Raji (cell line): Measurements from ENCODE around the gene LLGL1.

ENCODE experiments used
- POLR2A ChIP-seq: IDR thresholded peaks from 2 replicates; pipeline ENCODE4 v1.6.1; 2011; ENCODE audit warnings: low read depth, low read length, control low read depth; ENCODE audit not compliant: insufficient read depth

LLGL1 gene

GRCh38 chr17:18225121-18225641 lies at the start of gene LLGL1:
TSS of gene LLGL1 (plus strand) at chr17:18225635. CDS start at chr17:18225683, 48 bp downstream.
- peak; percentile 55 for TF ChIP-seq POLR2A

DNA sequence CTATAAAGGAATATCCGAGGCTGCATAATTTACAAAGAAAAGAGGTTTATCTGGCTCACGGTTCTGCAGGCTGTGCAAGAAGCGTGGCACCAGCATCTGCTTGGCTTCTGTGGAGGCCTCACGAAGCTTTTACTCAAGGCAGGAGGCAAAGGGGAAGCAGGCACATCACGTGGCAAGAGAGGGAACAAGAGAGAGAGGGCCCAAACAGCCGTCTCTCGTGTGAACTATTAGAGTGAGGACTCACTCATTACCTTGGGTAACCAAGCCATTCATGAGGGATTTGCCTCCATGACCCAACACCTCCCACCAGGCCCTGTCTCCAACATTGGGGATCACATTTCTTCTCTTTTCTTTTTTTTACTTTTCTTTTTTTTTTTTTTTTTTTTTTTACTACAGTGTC lies 49.3 kb upstream of the LLGL1 start:
- TF ChIP-seq POLR2A, result no peak

DNA sequence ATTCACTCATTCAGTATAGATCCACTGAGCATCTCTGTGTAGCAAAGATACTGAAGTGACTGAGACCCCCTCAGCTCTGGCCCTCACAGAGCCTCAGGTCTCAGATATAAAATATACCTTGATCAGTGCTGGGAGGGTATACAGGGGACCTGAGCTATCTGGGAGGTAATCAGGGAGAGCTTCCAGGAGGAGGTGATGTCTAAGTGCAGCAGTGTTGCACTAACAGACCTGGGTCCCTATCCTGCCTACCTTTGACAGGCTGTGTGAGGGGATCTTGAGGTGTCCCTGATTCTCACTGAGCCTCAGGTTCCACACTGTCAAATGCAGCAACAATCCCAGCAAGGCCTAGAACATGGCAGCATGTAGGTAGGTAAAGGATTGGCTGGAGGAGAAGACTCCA lies 48.3 kb upstream of the LLGL1 start:
- TF ChIP-seq POLR2A, result no peak

- no peak for TF ChIP-seq POLR2A
Measured at GRCh38 chr17:18177722-18178121, 47.7 kb upstream of the LLGL1 start.

- no peak for TF ChIP-seq POLR2A
Measured at GRCh38 chr17:18179196-18179595, 46.2 kb upstream of the LLGL1 start.

GRCh38 chr17:18179804-18180203 lies 45.6 kb upstream of the LLGL1 start:
- TF ChIP-seq POLR2A, result no peak

DNA sequence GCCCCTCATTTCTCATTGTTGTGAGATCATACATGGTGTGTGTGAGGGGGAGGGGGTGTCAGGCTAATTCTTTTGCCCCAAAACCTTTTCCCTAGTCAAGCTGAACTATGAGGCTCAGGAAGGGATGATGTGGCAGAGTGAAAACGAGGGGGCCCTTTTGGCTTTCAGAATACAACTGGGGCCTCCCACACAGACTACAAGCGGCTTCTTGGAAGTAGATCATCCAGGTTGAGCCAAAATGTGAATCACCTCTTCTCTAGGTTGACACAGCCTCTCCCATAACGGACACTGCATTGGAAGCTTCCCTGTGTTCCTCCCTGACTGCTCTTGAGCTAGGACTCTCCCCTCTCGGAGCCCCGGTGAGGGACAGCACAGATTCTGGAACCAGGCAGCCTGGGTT lies 44.1 kb upstream of the LLGL1 start:
- TF ChIP-seq POLR2A, result no peak

GRCh38 chr17:18182110-18182977 lies 43.1 kb upstream of the LLGL1 start:
- no peak for TF ChIP-seq POLR2A

DNA sequence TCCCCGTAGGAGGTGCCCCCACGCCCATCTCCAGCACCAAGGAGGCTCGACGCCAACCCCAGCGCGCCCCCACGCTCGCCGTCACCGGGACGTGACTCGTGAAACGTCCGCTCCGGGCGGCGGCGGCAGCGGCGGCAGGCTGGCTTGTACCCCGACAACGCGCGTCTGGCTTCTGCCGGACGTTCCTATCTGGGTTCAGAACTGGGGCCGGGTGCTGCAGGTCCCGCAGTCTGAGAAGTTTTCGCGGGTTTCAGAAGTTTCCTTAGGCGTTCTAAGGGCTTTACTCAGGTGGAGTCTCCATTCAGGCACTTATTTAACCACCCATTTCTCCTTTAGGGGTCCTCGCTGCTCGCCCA lies 42.5 kb upstream of the LLGL1 start:
- peak; percentile 13 for TF ChIP-seq POLR2A

DNA sequence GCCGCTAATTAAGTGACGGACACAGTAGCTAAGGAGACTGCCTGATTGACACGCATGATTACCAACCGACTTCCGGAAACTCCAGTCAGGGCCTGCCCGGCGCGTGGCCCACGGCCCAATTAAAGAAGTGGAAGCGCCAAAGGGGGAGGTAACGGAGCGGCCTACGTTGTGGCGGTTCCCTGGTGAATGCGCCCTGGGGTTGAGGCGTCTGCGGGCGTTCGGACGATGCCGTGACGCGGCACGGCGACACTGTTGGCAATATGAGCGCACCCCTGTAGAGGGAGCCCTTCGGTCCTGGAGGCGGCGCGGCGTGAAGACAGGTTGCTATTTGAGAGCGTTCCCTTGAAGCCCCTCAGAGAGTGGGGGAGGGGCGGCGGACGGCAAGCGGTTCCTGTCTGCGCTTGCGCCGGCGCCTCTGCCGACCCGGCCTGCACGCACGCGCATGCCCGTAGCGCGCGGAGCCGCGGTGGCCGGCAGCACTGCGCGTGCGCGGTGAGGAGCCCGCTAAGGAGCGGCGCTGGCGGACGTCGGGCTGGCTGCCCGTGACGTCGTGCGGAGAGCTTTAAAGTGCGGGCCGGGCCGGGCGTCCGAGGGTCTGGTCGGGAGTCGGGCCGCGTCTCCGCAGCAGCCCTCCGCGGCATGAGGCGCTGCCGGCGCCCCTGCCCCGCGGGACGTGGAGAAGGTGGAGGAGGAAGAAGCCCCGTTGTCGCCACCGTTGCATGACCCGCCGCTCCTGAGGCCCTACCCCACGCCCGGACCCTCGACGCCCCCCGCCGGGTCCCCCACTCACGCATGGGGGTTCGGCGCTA lies 41.9 kb upstream of the LLGL1 start, which contains the start of gene ALKBH5:
Gene ALKBH5 (plus strand): TSS at position 495 of the 809 bp plus-strand sequence. CDS start 416 bp downstream, outside the sequence.
- peak; percentile 65 for TF ChIP-seq POLR2A

- TF ChIP-seq POLR2A, result no peak; the same call in 1 of the 2 replicates
Measured at GRCh38 chr17:18184143-18185031, 41.0 kb upstream of the LLGL1 start.

- no peak for TF ChIP-seq POLR2A
Measured at GRCh38 chr17:18185391-18185790, 40.0 kb upstream of the LLGL1 start.

- TF ChIP-seq POLR2A, result no peak
Measured at GRCh38 chr17:18185832-18186626, 39.4 kb upstream of the LLGL1 start.

DNA sequence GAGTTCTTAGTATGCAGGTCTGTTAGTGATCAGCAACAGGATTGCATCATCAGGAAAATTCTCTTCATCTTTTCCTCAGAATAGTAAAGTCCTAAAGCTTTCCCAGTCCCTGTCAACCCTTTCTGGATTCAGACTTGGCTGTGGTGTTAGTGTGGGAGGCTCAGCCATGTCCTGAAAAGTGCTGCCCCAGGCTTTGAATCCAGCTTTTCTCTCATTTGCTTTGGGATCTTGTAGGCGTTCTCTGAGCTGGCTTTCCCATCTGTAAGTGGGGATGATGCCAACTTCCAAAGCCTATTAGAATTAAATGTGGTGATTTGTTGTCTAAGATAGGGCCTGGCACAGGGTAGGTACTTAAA lies 38.8 kb upstream of the LLGL1 start:
- TF ChIP-seq POLR2A, result no peak
